GM12878 (cell line): ENCODE results near the gene ABCB4. TPM values are rescaled to one million over a fixed set of nuclear protein-coding genes. Genes with fewer than 3 reads are reported as not detected.

Experiments
- ATAC-seq: fragments of 200-7000 bp; cut with Tn5 transposase; 3 replicates; pipeline ENCODE4 v1.9.1; 2020; ENCODE audit warnings: mild to moderate bottlenecking, moderate library complexity
- BruUV-seq: library from RNA; stranded (reverse); fragments of 400-500 nt; replicated peaks from 2 replicates; lab custom pipeline; 2021; lab: Mats Ljungman, UMichigan
- CTCF ChIA-PET: fragments of 300-600 bp; sonication (Branson Sonifier 250); formaldehyde crosslinking; extraction: SDS; loops from one replicate; lab custom pipeline; 2021; ENCODE audit warnings: inconsistent platforms; lab: Yijun Ruan, JAX
- POLR2A ChIA-PET: fragments of 350-600 bp; formaldehyde crosslinking; extraction: SDS; loops from one replicate; lab custom pipeline; 2021; ENCODE audit warnings: inconsistent platforms; lab: Charles Lee
- RAD21 ChIA-PET: fragments of 300-600 bp; sonication (Branson Sonifier 250); formaldehyde crosslinking; loops from one replicate; lab custom pipeline; 2023; ENCODE audit warnings: antibody characterized with exemption; ENCODE audit not compliant: unreplicated experiment; lab: Charles Lee
- SMC1A ChIA-PET: fragments of 300-600 bp; sonication (Branson Sonifier 250); formaldehyde crosslinking; loops from one replicate; lab custom pipeline; 2023; ENCODE audit not compliant: unreplicated experiment, uncharacterized antibody; lab: Charles Lee
- DNase-seq: peaks from one replicate; pipeline ENCODE4 v3.0.0-alpha.2; 2011; ENCODE audit warnings: low read depth, low spot score
- FAIRE-seq: peaks from 3 replicates; lab custom pipeline; 2011; peaks lifted over from hg19 to GRCh38; lab: Jason Lieb, UNC
- H2AFZ ChIP-seq: 2 replicates; pipeline ENCODE4 v1.6.0; 2011; ENCODE audit warnings: low read depth, low read length, control low read depth; ENCODE audit not compliant: control insufficient read depth
- H3K27ac ChIP-seq: 2 replicates; pipeline ENCODE4 v1.5.1; 2011; ENCODE audit warnings: control low read depth; ENCODE audit not compliant: control insufficient read depth, insufficient read depth
- H3K27me3 ChIP-seq, 2 experiments: replicated peaks in 1 of 2; 2 replicates each; pipeline versions ENCODE4 v1.6.0 to v1.6.1; 2011; ENCODE audit warnings: low read length in 1 of 2; ENCODE audit not compliant: control insufficient read depth in 2 of 2, insufficient read depth in 2 of 2
- H3K36me3 ChIP-seq, 2 experiments: 2 replicates each; pipeline ENCODE4 v1.5.1; 2011; ENCODE audit warnings: low read length in 1 of 2; ENCODE audit not compliant: control insufficient read depth in 2 of 2, insufficient read depth in 2 of 2
- H3K4me1 ChIP-seq: 2 replicates; pipeline ENCODE4 v1.6.1; 2011; ENCODE audit warnings: mild to moderate bottlenecking, low read length, moderate library complexity, mixed read lengths; ENCODE audit not compliant: control insufficient read depth, insufficient read depth
- H3K4me2 ChIP-seq: 2 replicates; pipeline ENCODE4 v1.6.0; 2011; ENCODE audit warnings: control low read depth; ENCODE audit not compliant: control insufficient read depth, insufficient read depth
- H3K4me3 ChIP-seq: fragments of 200-600 bp; sonication (generic); 2 replicates; pipeline ENCODE4 v1.5.1; 2016
- H3K79me2 ChIP-seq: 2 replicates; pipeline ENCODE4 v1.6.0; 2011; ENCODE audit warnings: low read length; ENCODE audit not compliant: control insufficient read depth, insufficient read depth
- H3K9ac ChIP-seq: 2 replicates; pipeline ENCODE4 v1.8.0; 2011; ENCODE audit warnings: low read length, control low read depth, mixed read lengths; ENCODE audit not compliant: control insufficient read depth, insufficient read depth
- H3K9me3 ChIP-seq: replicated peaks from 3 replicates; pipeline ENCODE4 v1.5.1; 2011; ENCODE audit warnings: mild to moderate bottlenecking, low read length; ENCODE audit not compliant: control insufficient read depth, insufficient read depth
- H4K20me1 ChIP-seq: 2 replicates; pipeline ENCODE4 v1.6.0; 2011; ENCODE audit not compliant: control insufficient read depth, insufficient read depth
- BCL11A ChIP-seq: IDR thresholded peaks from 2 replicates; pipeline ENCODE4 v1.6.1; 2011; ENCODE audit warnings: low read depth, low read length
- E2F4 ChIP-seq: IDR thresholded peaks from 2 replicates; pipeline ENCODE4 v1.6.1; 2012; ENCODE audit warnings: low read depth, low read length, improper control_type of control experiment
- EED ChIP-seq: sonication (generic); IDR thresholded peaks from 2 replicates; pipeline ENCODE4 v1.6.1; 2016; ENCODE audit warnings: antibody characterized with exemption, low read depth
- FOS ChIP-seq: IDR thresholded peaks from 3 replicates; pipeline ENCODE4 v1.6.1; 2011; ENCODE audit warnings: borderline replicate concordance; ENCODE audit not compliant: insufficient read length; ENCODE audit errors: extremely low read depth
- FOXM1 ChIP-seq: IDR thresholded peaks from 2 replicates; pipeline ENCODE4 v1.6.1; 2012; ENCODE audit warnings: low read depth, mild to moderate bottlenecking, inconsistent platforms, low read length, moderate library complexity
- GABPA ChIP-seq: IDR thresholded peaks from 2 replicates; pipeline ENCODE4 v1.6.1; 2014; ENCODE audit warnings: antibody characterized with exemption, low read depth, mild to moderate bottlenecking, inconsistent platforms
- HCFC1 ChIP-seq: fragments of 150-350 bp; IDR thresholded peaks from 2 replicates; pipeline ENCODE4 v1.6.1; 2014; ENCODE audit warnings: low read length
- JUND ChIP-seq: IDR thresholded peaks from 2 replicates; pipeline ENCODE4 v1.6.1; 2012; ENCODE audit warnings: low read depth, mild to moderate bottlenecking, low read length, improper control_type of control experiment, moderate library complexity
- NR2F1 ChIP-seq: fragments of 450-650 bp; conservative IDR thresholded peaks from 2 replicates; pipeline ENCODE4 v1.6.1; 2017; ENCODE audit warnings: mild to moderate bottlenecking
- RBBP5 ChIP-seq: fragments of 200-600 bp; sonication (generic); conservative IDR thresholded peaks from 2 replicates; pipeline ENCODE4 v1.6.1; 2016
- SKIL ChIP-seq: fragments of 450-650 bp; IDR thresholded peaks from 2 replicates; pipeline ENCODE4 v1.6.1; 2017; ENCODE audit warnings: mild to moderate bottlenecking, low read depth, inconsistent platforms; ENCODE audit not compliant: poor library complexity, severe bottlenecking
- SPI1 ChIP-seq: IDR thresholded peaks from 2 replicates; pipeline ENCODE4 v1.6.1; 2011; ENCODE audit warnings: low read depth, mild to moderate bottlenecking, low read length, moderate library complexity, borderline replicate concordance; ENCODE audit not compliant: insufficient read depth
- WGBS: methylation state at CpG from one replicate; pipeline ENCODE4 v1.1.6; 2016; ENCODE audit warnings: low lambda C conversion rate; ENCODE audit not compliant: insufficient replicate concordance, insufficient coverage; ENCODE audit errors: missing lambda C conversion rate; 5-methylcytosine and 5-hydroxymethylcytosine counted together
- in situ Hi-C: fragments of 300-500 bp; cut with MboI; formaldehyde crosslinking; loops from 9 replicates; pipeline ENCODE4 v1.14.3; 2018; ENCODE audit warnings: mixed read lengths
- intact Hi-C: fragments of 100-400 bp; cut with micrococcal nuclease; formaldehyde crosslinking; loops from one replicate; pipeline ENCODE4 v1.14.2; 2022; ENCODE audit not compliant: unreplicated experiment
- polyA plus RNA-seq, 11 experiments: library from polyadenylated mRNA; depleted of rRNA in 4 of 11; unstranded in 6 of 11; stranded (reverse) in 5 of 11; fragments of >200 nt; fragmentation: Nextera tagmentation in 4 of 11; fragmentation: Illumina TruSeq in 1 of 11; extraction: Ambion mirVana in 4 of 11; extraction: Trizol in 1 of 11; gene quantifications; 1 replicate in 1 of 11; 2 replicates in 10 of 11; pipeline versions ENCODE4 v1.2.1 to v1.2.3, GENCODE V29; 2011 to 2016; ENCODE audit warnings: inconsistent platforms in 2 of 11, missing spikeins in 2 of 11, low read depth in 1 of 11
- total RNA-seq, 4 experiments: library from RNA; depleted of rRNA in 3 of 4; stranded (reverse); fragments of >200 nt in 3 of 4; fragmentation: Illumina TruSeq in 1 of 4; extraction: Trizol in 1 of 4; gene quantifications; 2 replicates each; pipeline versions ENCODE4 v1.2.1 to v1.2.3, GENCODE V29; 2013 to 2021
- TF ChIP-seq, protein P1 (sequence below): fragments of 450-650 bp; IDR thresholded peaks from 2 replicates; pipeline ENCODE4 v1.6.1; 2017; ENCODE audit warnings: mild to moderate bottlenecking

ABCB4 gene
- total and polyA plus RNA-seq, 10 of the 15 experiments (the other 5 are each of a cell fraction or from before 2014, with no cell fraction given), result 1.9 to 8.3 (median 4.4) TPM

DNA sequence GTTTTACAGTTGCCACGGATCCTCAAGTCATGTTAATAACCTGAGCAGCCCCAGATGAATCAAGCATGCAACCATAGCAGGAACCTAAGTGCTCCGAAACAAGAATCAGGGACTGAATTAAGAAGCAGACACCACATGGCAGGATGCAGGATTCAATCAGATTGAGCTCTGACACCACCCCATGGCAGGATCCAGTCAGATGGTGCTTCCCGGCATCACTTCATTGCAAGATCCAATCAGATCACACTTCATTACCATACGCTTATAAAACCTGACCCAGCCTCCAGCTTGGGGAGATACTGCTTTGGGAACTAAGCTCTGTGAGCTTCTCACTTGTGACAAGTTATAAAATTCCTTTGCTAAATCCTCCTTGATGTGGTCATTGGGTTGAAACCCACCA is 55.3 kb downstream of the ABCB4 start:
- H3K27me3 ChIP-seq, result no peaks in the 10 kb centered on the region
- CTCF ChIA-PET, result interaction anchor here (0.6 to 11.2 kb wide), 6 partner anchors 10 to 389 kb away, joined by 3 to 296 read pairs (median 7); no protein-coding TSS in a partner anchor
- no peak for DNase-seq
- no peak for ATAC-seq
- no peak overlapping the region for H3K27ac ChIP-seq
- TF ChIP-seq EED (no peak), BCL11A (no peak), NR2F1 (no peak), FOS (no peak), SKIL (no peak), E2F4 (no peak), FOXM1 (no peak), SPI1 (no peak), GABPA (no peak), RBBP5 (no peak), HCFC1 (no peak), JUND (no peak)
- TF ChIP-seq, protein P1, sequence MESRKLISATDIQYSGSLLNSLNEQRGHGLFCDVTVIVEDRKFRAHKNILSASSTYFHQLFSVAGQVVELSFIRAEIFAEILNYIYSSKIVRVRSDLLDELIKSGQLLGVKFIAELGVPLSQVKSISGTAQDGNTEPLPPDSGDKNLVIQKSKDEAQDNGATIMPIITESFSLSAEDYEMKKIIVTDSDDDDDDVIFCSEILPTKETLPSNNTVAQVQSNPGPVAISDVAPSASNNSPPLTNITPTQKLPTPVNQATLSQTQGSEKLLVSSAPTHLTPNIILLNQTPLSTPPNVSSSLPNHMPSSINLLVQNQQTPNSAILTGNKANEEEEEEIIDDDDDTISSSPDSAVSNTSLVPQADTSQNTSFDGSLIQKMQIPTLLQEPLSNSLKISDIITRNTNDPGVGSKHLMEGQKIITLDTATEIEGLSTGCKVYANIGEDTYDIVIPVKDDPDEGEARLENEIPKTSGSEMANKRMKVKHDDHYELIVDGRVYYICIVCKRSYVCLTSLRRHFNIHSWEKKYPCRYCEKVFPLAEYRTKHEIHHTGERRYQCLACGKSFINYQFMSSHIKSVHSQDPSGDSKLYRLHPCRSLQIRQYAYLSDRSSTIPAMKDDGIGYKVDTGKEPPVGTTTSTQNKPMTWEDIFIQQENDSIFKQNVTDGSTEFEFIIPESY, result no peak
- intact Hi-C loops (no loop called here), in situ Hi-C loops (loop anchor here (5.0 to 25.0 kb wide), 2 partner anchors 108 to 483 kb away; no protein-coding TSS in a partner anchor)
- RAD21 ChIA-PET, result interaction anchor here (0.7 to 7.2 kb wide), 4 partner anchors 26 to 112 kb away, joined by 3 to 109 read pairs (median 3); no protein-coding TSS in a partner anchor
- no peak overlapping the region for H3K9ac ChIP-seq
- no TSS peak for BruUV-seq
- H3K36me3 ChIP-seq, result no peaks in the 10 kb centered on the region; a peak in 1 of 4 replicates
- no peak overlapping the region for H3K4me3 ChIP-seq
- 78% methylated on average over 4 of the region's 4 CpGs for WGBS
- no peaks in the 10 kb centered on the region for H3K79me2 ChIP-seq
- H3K4me1 ChIP-seq, result no peaks in the 10 kb centered on the region
- POLR2A ChIA-PET, result interaction anchor here (0.6 kb wide), 1 partner anchor 11 kb away, joined by 3 read pairs; no protein-coding TSS in a partner anchor
- no peak overlapping the region for H3K4me2 ChIP-seq
- SMC1A ChIA-PET, result interaction anchor here (0.6 to 11.1 kb wide), 6 partner anchors 8 to 507 kb away, joined by 3 to 260 read pairs (median 22); no protein-coding TSS in a partner anchor
- no peaks in the 10 kb centered on the region for H4K20me1 ChIP-seq
- no peak overlapping the region for H2AFZ ChIP-seq
- FAIRE-seq, result no peak
- H3K9me3 ChIP-seq, result no peaks in the 10 kb centered on the region
